Pericardium fibroblast (primary cell): ENCODE results near the gene B3GNT7. TPM values are rescaled to one million over a fixed set of nuclear protein-coding genes. Genes with fewer than 3 reads are reported as not detected.

Experiments used
- total RNA-seq: library from RNA; depleted of rRNA; stranded (reverse); fragments of >200 nt; gene quantifications from 2 replicates; pipeline ENCODE4 v1.2.3, GENCODE V29; 2015

The B3GNT7 gene
- total RNA-seq, result 0.09 and 0.23 TPM in 2 replicates

GRCh38 chr2:231395188-231396057 is at the start of gene B3GNT7:
B3GNT7 (plus strand) TSS chr2:231395710; CDS start chr2:231395804, 94 bp downstream.

Other genes starting within 250 kb of the B3GNT7 start
- gene ARMC9, start 197.1 kb upstream of the B3GNT7 start, total RNA-seq, result 21.1 and 28.0 TPM in 2 replicates
- gene NCL, start 68.8 kb downstream of the B3GNT7 start, total RNA-seq, result 102 and 112 TPM in 2 replicates
- gene NMUR1, start 134.7 kb downstream of the B3GNT7 start, total RNA-seq, result under 0.01 TPM in 1 of 2 replicates, not detected in the other
- gene TEX44, start 197.2 kb downstream of the B3GNT7 start, total RNA-seq, result not detected in 2 replicates